GM12864 (cell line): ENCODE measurements around the gene CROT.

Experiments used
- DNase-seq: peaks from one replicate; pipeline ENCODE4 v3.0.0-alpha.2; 2011; ENCODE audit warnings: low read depth
- H3K4me3 ChIP-seq: 2 replicates; pipeline ENCODE4 v1.5.1; 2011; ENCODE audit warnings: mild to moderate bottlenecking, low read depth, low read length, control low read depth
- TF ChIP-seq, protein P1 (sequence below): IDR thresholded peaks from 2 replicates; pipeline ENCODE4 v1.5.1; 2011; ENCODE audit warnings: low read depth, mild to moderate bottlenecking, moderate library complexity, low read length, control low read depth, inconsistent platforms; ENCODE audit errors: missing control alignments

The CROT gene

DNA sequence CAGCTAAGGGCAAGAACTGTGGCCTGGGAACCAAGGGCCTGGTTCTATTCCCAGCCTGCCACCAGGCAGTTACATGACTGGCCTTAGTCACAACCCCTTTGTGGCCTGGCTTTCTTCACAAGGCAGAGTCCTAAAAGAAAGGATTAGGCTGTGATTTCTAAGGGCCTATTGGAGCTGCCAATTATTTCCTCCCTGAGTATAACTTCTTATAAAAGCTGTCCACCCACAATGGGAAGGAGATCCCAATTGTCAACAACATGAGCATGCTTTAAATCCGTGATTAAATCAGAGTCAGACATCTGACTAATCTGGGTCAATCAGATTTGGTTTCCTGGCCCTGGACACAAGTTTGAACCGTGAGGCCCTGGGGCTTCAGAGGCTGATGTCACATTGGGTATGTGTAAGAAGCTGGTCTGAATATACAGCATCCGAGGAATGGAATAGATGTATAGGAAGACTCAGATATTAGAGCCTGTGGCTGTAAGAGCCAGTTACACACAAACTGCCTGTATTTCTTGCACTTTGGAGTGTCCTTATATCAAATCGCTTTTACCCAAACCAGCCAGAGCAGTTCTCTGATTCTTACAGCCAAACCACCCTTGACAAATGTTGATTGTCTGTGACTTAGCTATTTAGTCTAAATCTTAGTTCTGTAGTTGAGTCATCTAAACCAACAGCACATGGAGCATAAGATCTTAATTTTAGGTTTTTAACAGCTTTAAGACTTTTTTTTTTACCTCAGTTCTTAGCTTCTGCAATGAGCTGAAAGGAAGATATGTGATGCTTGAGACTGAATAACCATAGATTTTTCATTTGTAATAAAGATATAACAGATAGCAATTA is 68.7 kb downstream of the CROT start:
- TF ChIP-seq, protein P1, sequence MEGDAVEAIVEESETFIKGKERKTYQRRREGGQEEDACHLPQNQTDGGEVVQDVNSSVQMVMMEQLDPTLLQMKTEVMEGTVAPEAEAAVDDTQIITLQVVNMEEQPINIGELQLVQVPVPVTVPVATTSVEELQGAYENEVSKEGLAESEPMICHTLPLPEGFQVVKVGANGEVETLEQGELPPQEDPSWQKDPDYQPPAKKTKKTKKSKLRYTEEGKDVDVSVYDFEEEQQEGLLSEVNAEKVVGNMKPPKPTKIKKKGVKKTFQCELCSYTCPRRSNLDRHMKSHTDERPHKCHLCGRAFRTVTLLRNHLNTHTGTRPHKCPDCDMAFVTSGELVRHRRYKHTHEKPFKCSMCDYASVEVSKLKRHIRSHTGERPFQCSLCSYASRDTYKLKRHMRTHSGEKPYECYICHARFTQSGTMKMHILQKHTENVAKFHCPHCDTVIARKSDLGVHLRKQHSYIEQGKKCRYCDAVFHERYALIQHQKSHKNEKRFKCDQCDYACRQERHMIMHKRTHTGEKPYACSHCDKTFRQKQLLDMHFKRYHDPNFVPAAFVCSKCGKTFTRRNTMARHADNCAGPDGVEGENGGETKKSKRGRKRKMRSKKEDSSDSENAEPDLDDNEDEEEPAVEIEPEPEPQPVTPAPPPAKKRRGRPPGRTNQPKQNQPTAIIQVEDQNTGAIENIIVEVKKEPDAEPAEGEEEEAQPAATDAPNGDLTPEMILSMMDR = no peak
- no peak for DNase-seq
- H3K4me3 ChIP-seq = no peak overlapping the region

DNA sequence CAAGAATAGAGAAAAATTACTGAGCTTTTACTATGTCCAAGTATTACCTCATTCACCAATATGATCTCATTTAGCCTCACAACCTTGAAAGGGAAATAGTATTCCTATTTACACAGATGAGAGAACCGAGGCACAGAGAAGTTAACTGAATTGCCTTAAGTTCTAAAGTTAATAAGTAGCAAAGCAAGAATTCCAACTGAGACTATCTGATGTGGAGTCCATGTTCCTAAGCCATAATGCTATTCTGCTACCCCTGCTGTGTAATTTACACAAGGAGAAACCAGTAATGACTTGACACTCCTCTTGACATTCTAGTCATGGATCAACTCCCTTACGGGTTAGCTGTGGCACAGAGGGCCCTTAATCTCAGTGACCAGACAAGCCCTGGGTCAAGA is 69.3 kb downstream of the CROT start:
- H3K4me3 ChIP-seq = no peak overlapping the region
- TF ChIP-seq, protein P1 = no peak
- DNase-seq = no peak

DNA sequence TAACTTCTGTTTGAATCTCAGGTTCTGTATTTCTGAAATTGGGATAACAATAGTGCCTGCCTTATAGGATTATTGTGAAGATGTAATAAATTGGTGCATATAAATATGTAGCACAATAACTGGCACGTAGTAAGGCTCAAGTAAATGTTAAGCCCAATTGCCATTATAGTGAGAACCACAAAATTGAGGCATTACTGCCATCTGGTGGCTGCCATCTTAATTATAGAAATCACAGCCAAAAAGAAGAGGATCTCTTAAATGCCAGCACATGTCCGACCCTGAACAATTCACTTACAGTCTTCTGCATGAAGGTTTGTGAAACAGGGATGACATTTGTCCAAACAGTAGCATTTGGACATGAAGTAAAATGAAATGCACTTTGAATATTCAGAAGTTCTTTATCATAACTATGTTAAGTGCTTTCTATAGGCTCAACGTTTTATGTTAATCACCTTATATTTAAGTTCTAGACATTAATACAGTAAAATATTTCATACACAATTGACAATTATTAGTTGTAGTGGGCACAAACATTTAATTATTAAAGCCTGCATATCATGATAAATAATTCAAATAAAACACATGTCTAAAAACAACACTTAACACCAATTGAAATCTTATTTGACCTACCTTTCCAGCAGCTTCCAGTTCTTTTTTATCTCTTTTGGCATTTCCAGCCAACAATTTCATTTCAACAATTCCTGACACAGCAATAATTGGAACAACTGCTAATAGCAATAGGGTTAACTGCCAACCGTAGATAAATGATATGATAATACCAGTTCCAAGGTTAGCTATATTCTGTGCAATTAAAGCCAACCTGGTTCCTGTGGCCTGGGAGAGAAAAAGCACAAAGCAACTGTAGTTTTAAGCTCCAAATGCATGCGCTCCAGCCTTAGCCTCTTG is 71.5 kb downstream of the CROT start:
- peak; percentile 41 for DNase-seq
- no peak overlapping the region for H3K4me3 ChIP-seq
- TF ChIP-seq, protein P1 = peak; percentile 57

DNA sequence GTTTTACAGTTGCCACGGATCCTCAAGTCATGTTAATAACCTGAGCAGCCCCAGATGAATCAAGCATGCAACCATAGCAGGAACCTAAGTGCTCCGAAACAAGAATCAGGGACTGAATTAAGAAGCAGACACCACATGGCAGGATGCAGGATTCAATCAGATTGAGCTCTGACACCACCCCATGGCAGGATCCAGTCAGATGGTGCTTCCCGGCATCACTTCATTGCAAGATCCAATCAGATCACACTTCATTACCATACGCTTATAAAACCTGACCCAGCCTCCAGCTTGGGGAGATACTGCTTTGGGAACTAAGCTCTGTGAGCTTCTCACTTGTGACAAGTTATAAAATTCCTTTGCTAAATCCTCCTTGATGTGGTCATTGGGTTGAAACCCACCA is 74.7 kb downstream of the CROT start:
- TF ChIP-seq, protein P1 = no peak

DNA sequence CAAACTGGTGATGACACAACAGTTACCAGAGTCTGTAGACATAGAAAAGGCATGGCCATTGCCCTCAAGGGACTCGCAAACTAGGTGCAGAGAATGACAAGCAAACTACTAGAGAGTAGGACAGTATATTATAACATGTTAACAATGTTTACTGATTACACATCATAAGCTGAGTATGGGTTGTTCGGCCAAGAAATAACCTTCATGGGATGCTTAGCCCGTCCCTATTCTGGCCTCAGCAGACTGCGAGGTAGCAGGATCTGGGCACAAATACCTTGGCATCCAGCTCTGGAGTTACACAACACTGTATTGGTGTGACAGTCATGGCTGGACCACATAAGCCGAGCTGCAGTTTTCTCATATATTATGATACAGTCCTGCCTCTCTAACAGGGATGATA is 78.6 kb downstream of the CROT start:
- DNase-seq = no peak
- H3K4me3 ChIP-seq = no peak overlapping the region
- TF ChIP-seq, protein P1 = no peak

More for the DNA sequence above, 74.7 kb downstream of the CROT start:
- no peak overlapping the region for H3K4me3 ChIP-seq
- no peak for DNase-seq

DNA sequence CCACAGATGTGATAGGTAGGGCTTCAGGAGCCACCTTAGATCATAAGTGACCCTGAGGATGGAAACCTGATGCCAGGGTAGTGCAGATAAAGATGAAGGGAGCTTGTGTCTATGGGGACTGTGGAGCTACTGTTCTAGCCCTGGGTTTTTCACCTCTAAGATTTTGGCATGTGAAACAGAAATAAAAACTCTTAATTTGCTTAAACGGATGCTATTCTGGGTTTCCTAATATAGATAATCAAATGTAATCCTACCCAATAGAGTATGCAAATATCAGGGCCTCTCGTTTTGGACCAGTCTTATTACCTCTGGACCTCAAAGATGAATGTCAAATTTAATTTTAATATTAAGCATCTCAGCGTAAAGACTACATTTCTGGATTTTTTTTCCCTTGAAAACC is 80.7 kb downstream of the CROT start:
- H3K4me3 ChIP-seq = no peak overlapping the region
- no peak for DNase-seq
- TF ChIP-seq, protein P1 = no peak
